HCT116 (cell line): ENCODE data around the gene THRA. TPM values are rescaled to one million over a fixed set of nuclear protein-coding genes. Genes with fewer than 3 reads are reported as not detected.
A peak's percentile ranks its signal among the peaks of the same experiment; 100 is the strongest.

ENCODE experiments used
- ATAC-seq: fragments of 200-7000 bp; cut with Tn5 transposase; 2 replicates; pipeline ENCODE4 v1.9.1; 2020; ENCODE audit warnings: mild to moderate bottlenecking, moderate library complexity
- BruUV-seq: library from RNA; stranded (reverse); fragments of 400-500 nt; replicated peaks from 2 replicates; lab custom pipeline; 2021; lab: Mats Ljungman, UMichigan
- CTCF ChIA-PET: fragments of 300-600 bp; sonication (Branson Sonifier 250); formaldehyde crosslinking; loops from one replicate; lab custom pipeline; 2021; ENCODE audit warnings: antibody characterized with exemption; lab: Charles Lee
- POLR2A ChIA-PET: fragments of 300-600, 350-600 bp; sonication (Branson Sonifier 250); formaldehyde crosslinking; loops from one replicate; lab custom pipeline; 2021; ENCODE audit warnings: antibody characterized with exemption; lab: Charles Lee
- RAD21 ChIA-PET, 2 experiments: fragments of 300-600 bp; sonication (Branson Sonifier 250); formaldehyde crosslinking; loops; one replicate each; lab custom pipeline; 2023; ENCODE audit warnings: low total read pairs in 2 of 2; ENCODE audit not compliant: uncharacterized antibody in 2 of 2, unreplicated experiment in 2 of 2, low non-redundant PET in 1 of 2; lab: Charles Lee
- DNase-seq: peaks from one replicate; pipeline ENCODE4 v3.0.0-alpha.2; 2010; ENCODE audit warnings: low read depth, low spot score
- H2AFZ ChIP-seq: fragments of 200-600 bp; shearing (Covaris generic), sonication (generic); 2 replicates; pipeline ENCODE4 v1.6.1; 2017; ENCODE audit warnings: low read depth, mixed run types, mixed read lengths, antibody characterized with exemption, low read length; ENCODE audit not compliant: poor library complexity, severe bottlenecking
- H3K27ac ChIP-seq: 2 replicates; pipeline ENCODE4 v1.5.1; 2012; ENCODE audit warnings: low read depth, low read length
- H3K27me3 ChIP-seq: fragments of 200-600 bp; sonication (generic); 2 replicates; pipeline ENCODE4 v1.6.1; 2016; ENCODE audit warnings: mixed run types, low read length, mixed read lengths; ENCODE audit not compliant: insufficient read depth
- H3K36me3 ChIP-seq, 2 experiments: fragments of 200-500 bp in 1 of 2; fragments of 200-600 bp in 1 of 2; sonication (Bioruptor generic) in 1 of 2; sonication (generic) in 1 of 2; 2 replicates each; pipeline versions ENCODE4 v1.5.1 to v1.6.1; 2014 to 2016; ENCODE audit warnings: low read length in 2 of 2, inconsistent platforms in 1 of 2, mixed read lengths in 1 of 2, mixed run types in 1 of 2; ENCODE audit not compliant: insufficient read depth in 2 of 2, control insufficient read depth in 1 of 2
- H3K4me1 ChIP-seq, 2 experiments: fragments of 200-600 bp in 1 of 2; sonication (generic) in 1 of 2; 2 replicates each; pipeline versions ENCODE4 v1.5.1 to v1.6.1; 2012 to 2017; ENCODE audit warnings: low read length in 2 of 2, inconsistent platforms in 1 of 2, mild to moderate bottlenecking in 1 of 2, mixed read lengths in 1 of 2, mixed run types in 1 of 2, moderate library complexity in 1 of 2; ENCODE audit not compliant: insufficient read depth in 2 of 2, control insufficient read depth in 1 of 2
- H3K4me2 ChIP-seq: fragments of 200-600 bp; sonication (generic); 2 replicates; pipeline ENCODE4 v1.6.1; 2017; ENCODE audit warnings: mixed run types, low read length, mixed read lengths
- H3K4me3 ChIP-seq, 2 experiments: fragments of 200-600 bp in 1 of 2; sonication (generic) in 1 of 2; replicated peaks in 1 of 2; 2 replicates each; pipeline ENCODE4 v1.5.1; 2011 to 2016; ENCODE audit warnings: low read length in 2 of 2, control low read depth in 1 of 2, low read depth in 1 of 2, mild to moderate bottlenecking in 1 of 2, mixed read lengths in 1 of 2, mixed run types in 1 of 2
- H3K79me2 ChIP-seq: fragments of 200-600 bp; sonication (generic); 2 replicates; pipeline ENCODE4 v1.6.1; 2017; ENCODE audit warnings: mild to moderate bottlenecking, mixed run types, low read length, moderate library complexity, mixed read lengths; ENCODE audit not compliant: insufficient read depth
- H3K9ac ChIP-seq: fragments of 200-600 bp; sonication (generic); 2 replicates; pipeline ENCODE4 v1.6.1; 2016; ENCODE audit warnings: low read length, mixed read lengths
- H3K9me2 ChIP-seq: fragments of 200-600 bp; sonication (generic), shearing (Covaris generic); 2 replicates; pipeline ENCODE4 v1.6.1; 2017; ENCODE audit warnings: mixed run types, mild to moderate bottlenecking, moderate library complexity; ENCODE audit not compliant: insufficient read depth
- H3K9me3 ChIP-seq, 2 experiments: fragments of 200-500 bp in 1 of 2; fragments of 200-600 bp in 1 of 2; sonication (Bioruptor generic) in 1 of 2; sonication (generic) in 1 of 2; 2 replicates each; pipeline ENCODE4 v1.6.1; 2014 to 2017; ENCODE audit warnings: low read length in 2 of 2, mixed read lengths in 2 of 2, inconsistent platforms in 1 of 2, low read depth in 1 of 2, mild to moderate bottlenecking in 1 of 2, mixed run types in 1 of 2, moderate library complexity in 1 of 2; ENCODE audit not compliant: control insufficient read depth in 1 of 2, insufficient read depth in 1 of 2
- H4K20me1 ChIP-seq: fragments of 200-600 bp; sonication (generic), shearing (Covaris generic); 2 replicates; pipeline ENCODE4 v1.6.1; 2017; ENCODE audit warnings: mixed run types, mild to moderate bottlenecking, moderate library complexity; ENCODE audit not compliant: insufficient read depth
- CBX3 ChIP-seq: IDR thresholded peaks from 2 replicates; pipeline ENCODE4 v1.6.1; 2012; ENCODE audit warnings: low read depth
- EGR1 ChIP-seq: IDR thresholded peaks from 2 replicates; pipeline ENCODE4 v1.6.1; 2012; ENCODE audit warnings: low read depth
- EZH2 ChIP-seq: fragments of 200-600 bp; sonication (generic); IDR thresholded peaks from 2 replicates; pipeline ENCODE4 v1.6.1; 2017; ENCODE audit warnings: antibody characterized with exemption, mixed run types
- FOSL1 ChIP-seq: IDR thresholded peaks from 2 replicates; pipeline ENCODE4 v1.6.1; 2012; ENCODE audit warnings: low read depth
- POLR2A ChIP-seq: IDR thresholded peaks from 2 replicates; pipeline ENCODE4 v1.7.0; 2011; ENCODE audit warnings: borderline replicate concordance; ENCODE audit not compliant: insufficient read depth, insufficient read length; ENCODE audit errors: extremely low read depth
- RAD21 ChIP-seq: IDR thresholded peaks from 2 replicates; pipeline ENCODE4 v1.6.1; 2012; ENCODE audit warnings: low read depth, mild to moderate bottlenecking
- REST ChIP-seq: IDR thresholded peaks from 2 replicates; pipeline ENCODE4 v1.6.1; 2012; ENCODE audit warnings: low read depth
- SIN3A ChIP-seq: IDR thresholded peaks from 2 replicates; pipeline ENCODE4 v1.6.1; 2012; ENCODE audit warnings: low read depth
- intact Hi-C: fragments of 100-400 bp; cut with micrococcal nuclease; formaldehyde crosslinking; loops from 2 replicates; pipeline ENCODE4 v1.10.0; 2022
- total RNA-seq: library from RNA; stranded (reverse); gene quantifications from one replicate; pipeline ENCODE4 v1.2.1, GENCODE V29; 2021; ENCODE audit not compliant: unreplicated experiment
- TF ChIP-seq, protein P1 (sequence below), 3 experiments: fragments of 200-600 bp in 1 of 3; sonication (generic) in 1 of 3; IDR thresholded peaks in 2 of 3; conservative IDR thresholded peaks in 1 of 3; 2 replicates each; pipeline ENCODE4 v1.5.1; 2012 to 2017; ENCODE audit warnings: low read depth in 2 of 3, low read length in 2 of 3, antibody characterized with exemption in 1 of 3, borderline replicate concordance in 1 of 3, control low read depth in 1 of 3, mild to moderate bottlenecking in 1 of 3, mixed read lengths in 1 of 3, mixed run types in 1 of 3, moderate library complexity in 1 of 3; ENCODE audit not compliant: insufficient read depth in 1 of 3

Gene THRA
- total RNA-seq, 1 experiment from 2014 or later, result 23.3 TPM

GRCh38 chr17:40038882-40039513, 23.8 kb upstream of the THRA start:
- intact Hi-C loops, result loop anchor here (2.0 kb wide), 1 partner anchor 48 kb away; no protein-coding TSS in a partner anchor
- no peak overlapping the region for H2AFZ ChIP-seq
- TF ChIP-seq, protein P1, sequence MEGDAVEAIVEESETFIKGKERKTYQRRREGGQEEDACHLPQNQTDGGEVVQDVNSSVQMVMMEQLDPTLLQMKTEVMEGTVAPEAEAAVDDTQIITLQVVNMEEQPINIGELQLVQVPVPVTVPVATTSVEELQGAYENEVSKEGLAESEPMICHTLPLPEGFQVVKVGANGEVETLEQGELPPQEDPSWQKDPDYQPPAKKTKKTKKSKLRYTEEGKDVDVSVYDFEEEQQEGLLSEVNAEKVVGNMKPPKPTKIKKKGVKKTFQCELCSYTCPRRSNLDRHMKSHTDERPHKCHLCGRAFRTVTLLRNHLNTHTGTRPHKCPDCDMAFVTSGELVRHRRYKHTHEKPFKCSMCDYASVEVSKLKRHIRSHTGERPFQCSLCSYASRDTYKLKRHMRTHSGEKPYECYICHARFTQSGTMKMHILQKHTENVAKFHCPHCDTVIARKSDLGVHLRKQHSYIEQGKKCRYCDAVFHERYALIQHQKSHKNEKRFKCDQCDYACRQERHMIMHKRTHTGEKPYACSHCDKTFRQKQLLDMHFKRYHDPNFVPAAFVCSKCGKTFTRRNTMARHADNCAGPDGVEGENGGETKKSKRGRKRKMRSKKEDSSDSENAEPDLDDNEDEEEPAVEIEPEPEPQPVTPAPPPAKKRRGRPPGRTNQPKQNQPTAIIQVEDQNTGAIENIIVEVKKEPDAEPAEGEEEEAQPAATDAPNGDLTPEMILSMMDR (IDR thresholded peaks at IDR 0.05 in 2 of 3, conservative IDR thresholded peaks at IDR 0.05 in 1 of 3; ENCODE audit: borderline replicate concordance in 1 of 3, insufficient read depth in 1 of 3, low read depth in 2 of 3, low read length in 2 of 3), result peak; percentile 36 to 81 (median 76); a peak in 5 of 6 replicates
- TF ChIP-seq POLR2A (no peak), RAD21 (peak; percentile 56)
- TF ChIP-seq, all 23 proteins: peak for 2

DNA sequence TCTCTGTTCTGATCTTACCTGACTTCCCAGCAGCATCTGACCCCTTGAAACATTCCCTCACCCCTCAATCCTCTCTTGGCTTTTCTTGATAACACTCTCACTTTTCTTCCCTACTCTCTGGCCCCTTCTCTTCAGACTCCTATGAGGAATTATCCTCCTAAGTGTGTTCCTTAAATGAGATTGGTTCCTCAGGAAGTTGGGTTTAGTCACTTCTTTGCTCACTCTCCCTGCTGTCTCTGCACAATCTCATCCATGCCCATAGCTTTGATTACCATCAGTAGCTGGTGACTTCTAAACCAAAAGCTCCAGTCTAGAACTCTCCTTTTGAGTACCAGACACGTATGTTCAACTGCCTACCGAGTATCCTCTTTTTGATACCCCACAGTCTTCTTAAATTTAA, 21.6 kb upstream of the THRA start:
- ChIA-PET CTCF (interaction anchor here (1.2 kb wide), 1 partner anchor 34 kb away, joined by 3 read pairs; no protein-coding TSS in a partner anchor), POLR2A (no interaction called here), RAD21 (no interaction called here)
- H3K36me3 ChIP-seq, result peaks cover 0 to 3% of the 10 kb centered on the region in 2 experiments; a peak in 1 of 4 replicates
- peaks cover 3 to 8% of the 10 kb centered on the region in 2 experiments; a peak in 3 of 4 replicates for H3K4me1 ChIP-seq
- H3K4me3 ChIP-seq, result no peak overlapping the region
- no peak overlapping the region for H3K27ac ChIP-seq
- H3K9me3 ChIP-seq, result no peaks in the 10 kb centered on the region
- no peaks in the 10 kb centered on the region for H4K20me1 ChIP-seq
- no peaks in the 10 kb centered on the region for H3K27me3 ChIP-seq
- BruUV-seq, result no TSS peak
- no peaks in the 10 kb centered on the region for H3K9me2 ChIP-seq
- ATAC-seq (no peak), DNase-seq (no peak)
- no peak overlapping the region for H3K9ac ChIP-seq
- no peak overlapping the region for H3K4me2 ChIP-seq
- H3K79me2 ChIP-seq, result no peaks in the 10 kb centered on the region
- no peak overlapping the region for H2AFZ ChIP-seq
- intact Hi-C loops, result no loop called here
- TF ChIP-seq SIN3A, result no peak
- no peak for TF ChIP-seq POLR2A
- TF ChIP-seq EZH2, result no peak
- TF ChIP-seq, protein P1 (IDR thresholded peaks at IDR 0.05 in 2 of 3, conservative IDR thresholded peaks at IDR 0.05 in 1 of 3; ENCODE audit: borderline replicate concordance in 1 of 3, insufficient read depth in 1 of 3, low read depth in 2 of 3, low read length in 2 of 3), result no peak
- no peak for TF ChIP-seq CBX3
- TF ChIP-seq EGR1, result no peak
- no peak for TF ChIP-seq REST
- no peak for TF ChIP-seq FOSL1

More at GRCh38 chr17:40038882-40039513, 23.8 kb upstream of the THRA start:
- no peaks in the 10 kb centered on the region for H3K9me2 ChIP-seq
- DNase-seq, result peak; percentile 37
- ChIA-PET POLR2A (interaction anchor here (0.8 to 1.0 kb wide), 2 partner anchors 15 to 60 kb away, joined by 3 to 4 read pairs; partner anchors contain the start of gene MED24), RAD21 (no interaction called here), CTCF (interaction anchor here (0.7 to 2.5 kb wide), 8 partner anchors 9 to 74 kb away, joined by 3 to 12 read pairs (median 3); partner anchors contain the start of gene MED24)
- H3K4me1 ChIP-seq, result peaks cover 3 to 8% of the 10 kb centered on the region in 2 experiments; a peak in 3 of 4 replicates
- peak overlapping the region; percentile 44; the same call in 1 of the 2 replicates for H3K4me2 ChIP-seq
- no peak overlapping the region for H3K4me3 ChIP-seq
- H4K20me1 ChIP-seq, result no peaks in the 10 kb centered on the region
- no peak overlapping the region for H3K9ac ChIP-seq
- H3K36me3 ChIP-seq, result peaks cover 5 to 7% of the 10 kb centered on the region in 2 experiments; a peak in 2 of 4 replicates
- BruUV-seq, result no TSS peak
- H3K27ac ChIP-seq, result no peak overlapping the region
- H3K9me3 ChIP-seq, result no peaks in the 10 kb centered on the region
- H3K79me2 ChIP-seq, result no peaks in the 10 kb centered on the region
- ATAC-seq, result peak; percentile 64
- no peaks in the 10 kb centered on the region for H3K27me3 ChIP-seq
